Stimulated activated CD4-positive, alpha-beta T cell treated with anti-CD3 and anti-CD28 coated beads, Interleukin-12 subunit alpha, Interleukin-12 subunit beta, amount 100 ng/mL, for 4 hours (primary cell): ENCODE results near the gene ERMARD.
"Not testable (repeated sequence)": the region's sequence is repeated elsewhere in the genome, so short reads cannot be mapped to it uniquely, and the experiment has no call there.

Experiments used
- DNase-seq: peaks from one replicate; pipeline ENCODE4 v3.0.0-alpha.2; 2020

The ERMARD gene

GRCh38 chr6:169738204-169738975 is 13.0 kb upstream of the ERMARD start:
- DNase-seq, result no peak

- DNase-seq, result no peak
Observed at GRCh38 chr6:169738976-169739529, 12.4 kb upstream of the ERMARD start.

- no peak for DNase-seq
Observed at GRCh38 chr6:169741344-169741743, 10.1 kb upstream of the ERMARD start.

- no peak for DNase-seq
Observed at GRCh38 chr6:169745405-169745804, 6.0 kb upstream of the ERMARD start.

GRCh38 chr6:169746556-169746955 is 4.9 kb upstream of the ERMARD start:
- no peak for DNase-seq

- DNase-seq, result no peak
Observed at GRCh38 chr6:169752074-169752623, 727 bp downstream of the ERMARD start.

- no peak for DNase-seq
Observed at GRCh38 chr6:169755162-169755561, 3.7 kb downstream of the ERMARD start.

- no peak for DNase-seq
Observed at GRCh38 chr6:169763308-169763707, 11.9 kb downstream of the ERMARD start.

GRCh38 chr6:169763881-169764280 is 12.5 kb downstream of the ERMARD start:
- DNase-seq, result no peak

GRCh38 chr6:169765789-169766188 is 14.4 kb downstream of the ERMARD start:
- DNase-seq, result not testable (repeated sequence)

GRCh38 chr6:169766232-169766631 is 14.8 kb downstream of the ERMARD start:
- no peak for DNase-seq

GRCh38 chr6:169766921-169767736 is 15.7 kb downstream of the ERMARD start:
- no peak for DNase-seq

GRCh38 chr6:169774347-169774746 is 22.9 kb downstream of the ERMARD start:
- DNase-seq, result no peak

GRCh38 chr6:169775321-169775720 is 23.9 kb downstream of the ERMARD start:
- DNase-seq, result no peak

GRCh38 chr6:169776379-169776778 is 25.0 kb downstream of the ERMARD start:
- no peak for DNase-seq

GRCh38 chr6:169777896-169778295 is 26.5 kb downstream of the ERMARD start:
- no peak for DNase-seq

- DNase-seq, result no peak
Observed at GRCh38 chr6:169778646-169779045, 27.2 kb downstream of the ERMARD start.

- DNase-seq, result no peak
Observed at GRCh38 chr6:169779092-169779815, 27.8 kb downstream of the ERMARD start.

- DNase-seq, result no peak
Observed at GRCh38 chr6:169779896-169780295, 28.5 kb downstream of the ERMARD start.

- no peak for DNase-seq
Observed at GRCh38 chr6:169780571-169781091, 29.2 kb downstream of the ERMARD start.

- no peak for DNase-seq
Observed at GRCh38 chr6:169782966-169783365, 31.5 kb downstream of the ERMARD start.

- no peak for DNase-seq
Observed at GRCh38 chr6:169783401-169783800, 32.0 kb downstream of the ERMARD start.
